C4-2B (cell line): ENCODE results near the gene BMPR2.

Experiments used
- ZFX ChIP-seq: fragments of 450-650 bp; IDR thresholded peaks from 2 replicates; pipeline ENCODE4 v1.6.1; 2017
- TF ChIP-seq, protein P1 (sequence below): fragments of 450-650 bp; conservative IDR thresholded peaks from 2 replicates; pipeline ENCODE4 v1.5.1; 2017; ENCODE audit warnings: mild to moderate bottlenecking

- TF ChIP-seq, protein P1, sequence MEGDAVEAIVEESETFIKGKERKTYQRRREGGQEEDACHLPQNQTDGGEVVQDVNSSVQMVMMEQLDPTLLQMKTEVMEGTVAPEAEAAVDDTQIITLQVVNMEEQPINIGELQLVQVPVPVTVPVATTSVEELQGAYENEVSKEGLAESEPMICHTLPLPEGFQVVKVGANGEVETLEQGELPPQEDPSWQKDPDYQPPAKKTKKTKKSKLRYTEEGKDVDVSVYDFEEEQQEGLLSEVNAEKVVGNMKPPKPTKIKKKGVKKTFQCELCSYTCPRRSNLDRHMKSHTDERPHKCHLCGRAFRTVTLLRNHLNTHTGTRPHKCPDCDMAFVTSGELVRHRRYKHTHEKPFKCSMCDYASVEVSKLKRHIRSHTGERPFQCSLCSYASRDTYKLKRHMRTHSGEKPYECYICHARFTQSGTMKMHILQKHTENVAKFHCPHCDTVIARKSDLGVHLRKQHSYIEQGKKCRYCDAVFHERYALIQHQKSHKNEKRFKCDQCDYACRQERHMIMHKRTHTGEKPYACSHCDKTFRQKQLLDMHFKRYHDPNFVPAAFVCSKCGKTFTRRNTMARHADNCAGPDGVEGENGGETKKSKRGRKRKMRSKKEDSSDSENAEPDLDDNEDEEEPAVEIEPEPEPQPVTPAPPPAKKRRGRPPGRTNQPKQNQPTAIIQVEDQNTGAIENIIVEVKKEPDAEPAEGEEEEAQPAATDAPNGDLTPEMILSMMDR, result no peak
- no peak for TF ChIP-seq ZFX
Measured at GRCh38 chr2:202548240-202548639, 172.1 kb downstream of the BMPR2 start.
